Activated CD4-positive, CD25-positive, alpha-beta regulatory T cell (primary cell): ENCODE measurements around the gene PHYKPL.
"Not testable (repeated sequence)": the region's sequence is repeated elsewhere in the genome, so short reads cannot be mapped to it uniquely, and the experiment has no call there.

Experiments
- DNase-seq, 4 experiments: peaks; one replicate each; lab custom pipeline; 2025; lab: John Stamatoyannopoulos, UW

Gene PHYKPL

DNA sequence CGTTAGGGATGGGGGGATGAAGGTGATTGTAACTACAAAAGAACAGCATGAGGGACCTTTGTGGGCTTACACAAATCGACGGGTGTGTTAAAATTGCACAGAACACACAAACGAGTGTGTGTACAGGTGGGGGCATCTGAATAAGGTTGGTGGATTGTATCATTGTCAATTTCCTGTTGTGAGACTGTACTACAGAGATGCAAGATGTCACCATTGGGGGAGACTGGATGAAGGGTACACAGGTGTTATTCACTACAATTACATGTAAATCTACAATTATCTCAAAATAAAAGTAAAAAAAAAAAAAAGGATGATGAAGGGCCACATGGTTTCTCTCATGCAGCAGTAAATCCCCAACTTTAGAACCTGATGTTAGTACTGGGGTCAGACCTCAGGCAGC, 31.4 kb upstream of the PHYKPL start:
- DNase-seq, result no peak

DNA sequence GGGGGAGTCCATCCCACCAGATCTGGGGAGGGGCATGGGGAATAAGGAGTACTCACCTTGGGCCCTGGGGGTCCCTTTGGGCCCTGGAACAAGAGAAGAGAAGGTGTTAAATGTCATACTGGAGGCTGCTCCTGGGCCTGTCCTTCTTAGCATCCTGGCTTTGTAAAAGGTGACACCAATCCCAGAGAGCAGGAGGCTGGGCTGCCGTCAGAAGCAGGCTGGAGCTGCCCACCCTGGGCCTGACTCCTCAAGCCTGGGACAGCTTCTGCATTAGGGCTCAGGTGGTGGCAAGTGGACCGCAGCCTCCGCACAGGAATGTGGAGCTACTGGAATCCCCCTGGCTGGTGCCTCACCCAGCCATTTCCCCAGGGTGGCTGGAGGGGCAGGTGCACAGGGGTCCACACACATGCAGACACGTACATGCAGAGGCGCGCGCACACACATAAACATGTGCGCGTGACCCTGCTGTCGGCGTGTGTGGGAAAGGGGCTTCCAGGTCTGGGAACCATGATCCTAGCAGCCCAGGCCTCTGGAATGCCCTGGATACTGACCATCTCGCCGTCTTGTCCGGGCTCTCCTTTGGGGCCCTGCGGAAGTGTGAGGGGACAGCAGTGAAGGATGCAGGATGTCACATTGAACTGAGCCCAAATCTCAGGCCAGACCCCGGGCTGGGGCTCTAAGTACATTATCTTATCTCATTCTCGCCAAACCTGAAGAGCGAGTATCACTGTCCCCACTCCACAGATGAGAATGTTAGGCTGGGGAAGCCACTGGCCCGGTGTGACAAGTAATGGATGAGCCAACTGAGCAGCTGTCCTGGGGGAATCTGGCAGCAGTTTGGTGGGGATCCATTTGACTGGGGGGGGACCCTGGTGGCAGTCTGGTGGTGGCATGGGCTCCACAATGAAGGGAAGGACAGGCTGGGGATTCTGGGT, 29.3 kb upstream of the PHYKPL start:
- DNase-seq, result no peak

DNA sequence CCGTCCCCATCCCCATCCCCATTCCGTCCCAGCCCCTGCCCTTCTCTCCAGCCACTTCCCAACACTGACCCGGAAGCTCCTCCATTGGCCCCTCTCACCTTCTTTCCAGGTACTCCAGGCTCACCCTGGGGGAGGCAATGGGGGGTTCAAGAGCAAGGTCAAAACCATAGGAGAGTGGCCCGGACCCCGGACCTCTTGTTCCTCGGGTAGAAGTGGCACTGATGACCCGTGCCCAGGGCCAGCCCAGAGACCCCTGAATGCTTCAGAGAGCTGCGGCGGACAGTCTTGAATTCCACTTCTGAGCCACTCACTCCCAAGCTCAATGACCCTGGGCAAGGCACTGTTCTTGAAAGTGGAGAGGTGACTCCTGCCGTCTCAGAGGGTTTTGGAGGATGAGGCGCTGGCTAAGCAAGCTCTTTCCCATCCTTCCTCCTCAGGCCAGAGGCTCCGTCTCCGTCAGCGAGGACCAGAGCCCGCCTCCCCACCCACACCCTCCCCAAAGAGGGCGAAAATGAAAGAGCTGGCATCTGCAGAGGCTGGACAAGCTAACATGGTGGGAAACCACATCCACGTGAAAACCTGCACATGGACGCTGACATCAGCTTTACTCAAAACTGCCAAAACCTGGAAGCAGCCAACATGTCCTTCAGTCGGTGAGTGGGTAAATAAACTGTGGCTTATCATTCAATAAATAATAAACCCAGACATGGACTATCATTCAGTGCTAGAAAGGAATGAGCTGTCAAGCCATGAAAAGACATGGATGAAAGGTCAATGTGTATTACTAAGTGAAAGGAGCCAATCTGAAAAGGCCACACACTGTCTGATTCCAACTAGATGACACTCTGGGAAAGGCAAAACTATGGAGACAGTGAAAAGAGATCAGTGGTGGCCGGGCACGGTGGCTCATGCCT, 27.3 kb upstream of the PHYKPL start:
- DNase-seq, result no peak

DNA sequence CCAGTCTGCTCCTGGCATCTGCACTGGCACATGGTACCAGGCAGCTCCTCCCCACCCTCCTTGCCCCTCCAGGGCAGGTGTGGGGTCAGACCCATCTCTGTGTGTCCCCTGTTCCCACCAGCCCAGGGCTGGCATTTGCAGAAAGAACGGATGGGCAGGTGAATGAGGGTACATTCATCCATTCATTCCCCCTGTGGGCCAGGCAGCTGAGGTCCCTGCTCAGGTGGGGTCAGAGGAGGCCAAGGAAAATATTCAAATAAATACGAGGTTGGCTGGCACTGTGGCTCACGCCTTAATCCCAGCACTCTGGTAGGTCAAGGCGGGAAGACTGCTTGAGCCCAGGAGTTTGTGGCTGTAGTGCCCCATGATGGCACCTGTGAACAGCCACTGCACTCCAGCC, 25.0 kb upstream of the PHYKPL start:
- no peak for DNase-seq

DNA sequence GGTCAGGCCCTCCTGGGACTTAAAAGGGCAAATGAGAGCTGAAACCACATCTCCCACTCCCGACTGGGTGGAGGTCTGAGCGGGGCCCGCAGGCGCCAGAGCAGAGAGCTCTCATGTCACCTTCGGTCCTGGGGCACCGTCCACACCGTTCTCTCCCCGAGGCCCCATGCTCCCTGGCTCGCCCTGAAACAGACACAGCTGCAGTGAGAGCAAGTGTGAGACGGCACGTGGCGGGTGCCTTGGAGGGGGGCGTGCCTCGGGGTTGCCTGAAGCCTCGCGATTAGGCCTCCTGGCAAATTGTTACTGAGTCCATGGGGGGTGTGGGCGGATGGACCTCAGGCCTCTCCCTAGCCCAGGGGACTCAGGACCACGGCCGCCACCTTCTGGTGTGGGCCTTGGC, 24.1 kb upstream of the PHYKPL start:
- no peak for DNase-seq

DNA sequence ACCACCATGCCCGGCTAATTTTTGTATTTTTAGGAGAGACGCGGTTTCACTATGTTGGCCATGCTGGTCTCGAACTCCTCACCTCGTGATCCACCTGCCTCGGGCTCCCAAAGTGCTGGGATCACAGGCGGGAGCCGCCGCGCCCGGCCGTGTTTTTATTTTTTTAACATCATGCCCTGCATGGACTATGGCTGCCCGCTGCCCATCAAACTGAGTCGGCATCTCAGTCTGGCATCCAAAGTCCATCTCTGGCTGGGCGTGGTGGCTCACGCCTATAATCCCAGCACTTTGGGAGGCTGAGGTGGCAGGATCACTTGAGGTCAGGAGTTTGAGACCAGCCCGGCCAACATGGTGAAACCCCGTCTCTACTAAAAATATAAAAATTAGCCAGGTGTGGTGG, 21.0 kb upstream of the PHYKPL start:
- not testable (repeated sequence) for DNase-seq

DNA sequence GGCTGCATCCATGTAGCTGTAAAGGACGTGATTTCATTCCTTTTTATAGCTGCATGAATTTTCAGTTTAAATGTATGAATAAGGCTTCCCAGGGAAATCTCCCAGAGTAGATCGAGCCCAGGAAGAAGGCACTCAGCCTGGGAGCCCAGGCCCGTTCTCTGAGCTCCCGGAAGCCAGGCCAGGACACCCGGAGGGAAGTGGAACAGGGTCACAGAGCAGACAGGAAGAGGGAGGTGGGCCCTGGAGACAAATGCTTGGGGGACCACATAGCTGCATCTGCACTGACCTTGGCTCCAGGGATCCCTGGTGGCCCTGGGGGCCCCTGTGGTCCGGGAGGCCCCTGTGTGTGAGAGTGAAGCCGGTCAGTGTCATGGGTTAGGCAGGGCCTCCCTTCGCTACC, 19.7 kb upstream of the PHYKPL start:
- DNase-seq, result no peak

DNA sequence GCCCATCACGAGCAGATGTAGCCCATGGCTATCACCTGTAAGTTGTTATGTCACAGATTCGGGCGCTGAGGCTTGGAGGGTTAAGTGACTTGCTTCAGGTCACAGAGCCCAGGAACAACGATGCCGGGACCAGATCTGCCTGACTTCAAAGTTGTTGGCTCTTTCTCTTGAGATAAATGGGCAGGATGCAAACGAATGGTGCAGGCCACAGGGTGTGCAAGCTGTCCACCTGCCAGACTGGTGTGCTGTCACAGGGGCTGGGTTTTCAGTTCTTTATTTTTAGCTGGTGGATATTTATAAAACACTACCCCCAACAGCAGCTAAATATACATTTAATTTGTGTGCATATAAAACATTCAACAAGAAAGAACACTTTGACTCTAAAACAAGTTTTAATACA, 17.7 kb upstream of the PHYKPL start:
- DNase-seq, result no peak

DNA sequence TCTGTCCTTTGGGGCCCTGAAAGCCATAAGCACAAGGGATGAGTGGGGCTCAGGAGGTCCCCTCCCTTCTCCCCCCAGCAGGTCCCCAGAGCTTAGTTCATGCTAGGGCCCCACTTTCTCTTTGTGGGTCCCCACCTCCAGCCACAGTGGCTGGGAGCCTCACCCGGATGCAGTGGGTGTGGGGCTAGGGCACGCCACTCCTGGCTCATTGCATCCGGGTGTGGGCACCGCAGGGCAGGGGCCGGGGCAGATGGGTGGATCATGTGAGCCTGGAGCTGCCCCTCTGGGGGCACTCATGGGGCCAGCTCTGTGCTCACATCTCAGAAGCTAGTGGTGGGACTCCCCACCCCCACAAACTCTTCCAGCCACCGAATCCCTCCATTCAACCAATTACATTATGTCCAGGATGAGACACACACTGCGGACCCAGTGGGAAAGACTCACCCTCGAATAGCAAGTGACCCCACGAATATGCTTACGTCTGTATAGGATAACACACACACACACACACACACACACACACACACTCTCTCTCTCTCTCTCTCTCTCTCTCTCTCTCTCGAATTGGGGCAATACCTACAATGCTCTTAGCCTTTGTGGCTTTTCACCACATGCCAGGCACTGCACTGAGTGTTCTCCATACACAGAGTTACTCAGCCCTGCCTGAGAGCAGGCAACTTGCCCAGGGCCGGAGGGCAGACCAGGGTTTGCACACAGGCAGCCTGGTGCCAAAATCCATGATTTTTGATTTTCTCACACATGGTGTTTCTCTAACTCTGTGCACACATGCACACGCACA, 16.8 kb upstream of the PHYKPL start:
- DNase-seq, result no peak

DNA sequence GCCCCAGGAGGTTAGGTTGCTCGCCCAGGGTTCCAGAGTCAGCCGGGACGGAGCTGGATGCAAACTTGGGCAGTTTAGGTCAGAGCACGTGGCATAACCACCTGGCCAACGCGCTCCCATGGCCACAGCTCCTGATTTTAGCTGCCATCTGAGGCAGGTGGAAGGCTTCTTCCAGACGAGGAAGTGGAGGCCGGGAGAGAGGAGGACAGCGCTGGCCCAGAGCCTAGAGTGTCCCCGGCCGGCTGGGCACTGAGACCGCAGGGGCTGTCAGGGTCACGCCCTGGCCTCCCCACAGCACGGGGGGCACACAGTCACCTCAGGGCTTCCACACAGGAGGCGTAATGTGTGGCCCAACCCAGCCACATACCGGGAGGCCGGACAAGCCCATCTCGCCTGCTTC, 16.1 kb upstream of the PHYKPL start:
- DNase-seq, result no peak

DNA sequence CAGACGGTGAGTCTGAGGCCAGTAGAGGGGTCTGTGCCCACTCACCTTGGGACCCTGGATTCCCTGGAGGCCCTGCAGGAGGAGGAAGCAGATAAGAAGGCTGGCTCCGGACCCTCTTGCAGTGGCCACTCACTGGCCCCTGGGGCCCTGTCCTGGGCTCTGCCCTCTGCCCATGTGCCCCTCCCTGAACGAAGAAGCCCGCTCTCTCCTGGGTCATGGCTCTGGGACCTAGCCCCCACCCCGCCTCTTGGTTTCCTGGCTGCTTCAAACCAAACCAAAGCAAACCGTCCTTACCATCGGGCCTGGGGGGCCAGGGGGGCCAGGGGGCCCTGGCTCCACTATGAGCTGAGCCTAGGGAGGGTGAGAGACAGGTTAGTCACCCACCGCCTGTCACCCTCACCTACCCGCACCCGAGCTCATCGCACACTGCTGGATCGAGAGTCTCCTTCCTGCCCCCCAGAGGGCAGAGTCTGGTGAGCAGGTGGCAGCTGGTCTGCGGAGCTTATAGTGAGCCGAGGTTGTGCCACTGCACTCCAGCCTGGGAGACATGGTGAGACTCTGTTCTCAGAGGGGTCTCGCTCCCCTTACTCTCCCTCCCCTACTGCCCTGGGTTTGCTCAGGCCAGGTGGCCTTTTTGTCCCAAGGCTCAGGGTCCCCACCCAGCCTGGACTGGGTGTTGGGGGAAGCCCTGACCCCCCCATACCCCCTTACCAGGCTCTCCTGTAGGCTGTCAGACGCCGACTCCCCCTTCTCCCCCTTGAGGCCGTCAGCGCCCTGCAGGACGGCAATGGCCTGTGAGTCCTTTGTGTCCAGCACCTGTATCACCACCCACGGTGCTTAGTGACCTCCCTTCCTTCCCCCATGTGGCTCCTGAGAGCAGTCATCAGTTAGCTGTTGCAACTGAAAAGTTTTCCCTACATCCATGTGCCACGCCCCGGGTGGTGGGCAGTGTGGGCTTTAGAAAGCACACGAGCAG, 15.2 kb upstream of the PHYKPL start:
- no peak for DNase-seq

DNA sequence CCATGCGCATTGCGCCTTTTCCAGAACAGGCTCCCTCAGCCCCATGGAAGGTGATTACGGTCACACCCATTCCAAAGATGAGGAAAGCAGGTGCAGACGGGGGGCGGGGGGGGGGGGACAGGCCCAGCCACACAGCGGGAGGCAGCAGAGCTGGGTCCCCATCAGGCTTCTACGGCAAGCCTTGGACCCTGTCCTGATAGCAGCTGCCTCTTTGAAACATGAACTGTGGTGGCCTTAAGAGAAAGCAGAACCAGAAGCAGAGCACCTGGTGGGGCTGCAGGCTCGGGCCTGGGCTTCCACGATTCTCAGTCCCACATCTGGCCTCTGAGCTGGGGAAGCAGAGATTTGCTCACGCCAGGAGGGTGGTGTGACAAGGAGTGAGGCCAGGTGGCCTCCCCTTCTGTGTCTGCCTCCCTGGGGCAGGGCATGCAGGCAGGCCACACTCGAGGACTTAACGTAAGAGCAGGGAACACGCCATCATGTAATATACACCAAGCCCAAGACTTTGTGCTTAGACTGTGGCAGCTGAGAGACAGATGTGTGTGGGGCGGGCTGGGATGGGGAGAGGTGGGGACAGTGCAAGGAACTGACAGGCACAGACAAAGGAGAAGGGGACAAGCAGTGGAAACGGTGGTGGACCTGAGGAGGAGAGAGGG, 14.2 kb upstream of the PHYKPL start:
- no peak for DNase-seq

DNA sequence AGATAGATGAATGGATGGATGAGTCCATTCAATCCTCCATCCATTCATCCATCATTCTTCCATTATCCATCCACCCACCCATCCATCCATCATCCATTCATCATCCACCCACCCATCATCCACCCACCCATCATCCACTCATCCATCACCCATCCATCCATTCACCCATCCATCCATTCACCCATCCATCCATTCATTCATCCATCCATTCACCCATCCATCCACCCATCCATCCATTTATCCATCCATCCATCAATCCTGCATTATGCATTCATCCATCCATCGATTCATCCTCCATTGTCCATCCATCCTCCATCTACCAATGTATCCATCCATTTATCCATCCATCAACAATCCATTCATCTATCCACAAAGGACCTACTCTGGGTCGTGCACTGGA, 12.8 kb upstream of the PHYKPL start:
- DNase-seq, result no peak

DNA sequence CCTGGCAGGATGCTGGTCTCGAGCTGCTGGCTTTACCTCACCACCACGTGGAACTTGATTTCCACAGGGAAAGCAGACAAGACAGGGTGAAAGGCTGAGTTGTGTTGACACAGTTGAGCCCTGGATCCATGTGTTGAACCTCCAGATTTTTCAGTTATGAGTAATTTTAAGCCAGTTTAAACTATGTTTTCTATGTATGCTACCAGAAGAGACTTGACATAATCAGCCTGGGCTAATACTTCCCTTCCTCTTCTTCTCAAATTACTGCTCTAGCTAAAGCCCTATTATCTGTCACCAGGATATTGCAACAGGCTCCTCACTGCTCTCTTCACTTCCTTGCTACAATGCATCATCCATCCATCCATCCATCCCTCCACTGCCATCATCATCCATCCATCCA, 12.0 kb upstream of the PHYKPL start:
- DNase-seq, result no peak

DNA sequence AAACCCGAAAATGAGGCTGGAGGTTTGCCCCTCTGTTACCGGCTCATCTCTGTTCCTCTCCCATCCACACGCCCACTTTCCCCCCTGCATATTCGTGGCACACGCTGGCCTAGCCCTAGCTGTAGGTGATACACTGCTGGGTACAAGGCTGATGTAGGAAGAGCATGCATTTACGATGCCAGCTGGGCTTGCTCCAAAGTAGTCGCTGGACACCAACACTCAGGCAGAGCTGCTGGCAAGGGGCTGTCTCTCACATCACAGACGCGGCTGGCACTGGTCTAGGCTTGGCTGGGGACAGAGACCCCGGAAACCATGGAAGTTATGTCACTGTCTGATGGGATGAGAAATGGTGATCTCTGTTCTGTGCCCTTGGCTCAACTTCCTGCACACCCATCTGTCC, 9.8 kb upstream of the PHYKPL start:
- no peak for DNase-seq

DNA sequence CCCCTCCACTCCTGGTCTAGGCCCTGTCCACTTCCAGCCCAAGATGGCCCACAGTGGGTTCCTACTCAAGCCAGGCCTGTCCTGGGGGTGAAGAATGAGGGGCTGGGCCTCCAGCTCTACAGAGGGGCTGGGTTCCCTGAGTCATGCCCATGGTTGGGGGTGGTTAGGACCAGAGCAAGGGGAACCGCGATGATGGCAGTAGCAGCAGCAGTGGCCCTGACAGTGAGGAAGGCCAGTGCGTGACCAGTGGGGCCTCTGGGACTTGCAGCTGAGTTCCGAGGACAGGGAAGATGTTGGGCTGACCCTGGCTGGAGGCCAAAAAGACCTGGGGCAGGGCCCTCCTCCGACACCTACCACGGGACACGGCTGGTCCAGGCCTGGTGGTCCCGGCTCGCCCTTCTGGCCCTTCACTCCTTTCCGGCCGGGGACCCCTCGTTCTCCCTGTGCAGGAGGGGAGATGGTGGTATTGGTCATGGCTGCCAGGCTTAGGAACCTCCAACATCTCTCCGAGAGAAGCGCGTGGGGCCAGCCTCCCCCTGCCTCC, 9.2 kb upstream of the PHYKPL start:
- no peak for DNase-seq

DNA sequence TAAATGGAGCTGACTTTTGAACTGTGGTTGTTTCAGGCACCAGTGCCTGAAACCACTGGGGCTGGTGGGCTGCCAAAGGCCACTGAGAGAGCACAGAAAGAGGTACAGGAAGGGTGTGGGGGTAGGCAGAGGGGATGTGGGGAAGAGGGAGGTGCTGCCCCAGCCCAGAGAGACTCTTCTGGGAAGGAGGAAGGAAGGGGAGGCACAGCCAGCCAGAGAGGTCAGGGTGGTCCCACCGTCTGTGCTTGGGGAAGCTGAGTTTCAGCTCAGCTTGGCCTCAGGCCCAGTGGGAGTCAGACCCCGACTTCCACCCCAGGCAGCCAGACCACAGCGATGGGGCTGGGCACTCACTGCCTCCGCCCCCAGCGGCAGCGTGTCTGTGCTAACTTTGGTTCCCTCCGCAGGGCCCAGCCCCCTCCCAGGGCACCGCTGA, 8.6 kb upstream of the PHYKPL start:
- DNase-seq, result no peak

DNA sequence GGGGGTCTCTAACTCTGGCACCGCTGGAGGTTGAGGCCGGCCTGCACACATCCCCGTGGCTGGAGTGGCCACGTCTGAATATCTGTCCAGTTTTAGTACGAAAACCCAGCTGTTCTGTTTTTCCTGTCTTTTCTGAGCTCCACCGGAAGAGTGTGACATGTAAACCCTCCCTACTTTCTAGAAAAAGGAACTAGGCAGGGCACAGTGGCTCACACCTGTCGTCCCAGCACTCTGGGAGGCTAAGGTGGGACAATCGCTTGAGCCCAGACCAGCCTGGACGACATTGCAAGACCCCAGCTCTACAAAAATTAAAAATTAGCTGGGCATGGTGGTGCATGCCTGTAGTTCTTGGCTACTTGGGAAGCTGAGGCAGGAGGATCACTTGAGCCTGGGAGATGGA, 8.2 kb upstream of the PHYKPL start:
- DNase-seq, result no peak

DNA sequence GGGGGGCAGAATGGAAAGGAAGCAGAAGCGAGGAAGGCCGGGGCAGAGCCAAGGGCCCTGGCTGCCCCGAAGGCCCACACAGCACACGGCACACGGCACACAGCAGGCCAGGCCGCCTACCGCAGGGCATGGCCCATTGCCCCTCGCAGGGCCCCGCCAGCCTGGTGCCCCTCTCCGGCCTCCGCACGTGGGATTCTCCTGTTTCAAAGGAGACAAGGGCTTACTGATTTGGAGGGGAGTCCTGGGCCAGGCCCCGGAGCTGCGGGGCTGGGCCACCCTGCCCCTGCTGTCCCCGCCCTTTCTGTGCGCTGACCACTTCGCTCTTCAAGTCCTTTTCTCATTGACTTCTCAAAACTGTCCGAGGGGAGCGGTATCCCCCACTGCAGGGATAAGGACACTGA, 7.7 kb upstream of the PHYKPL start:
- DNase-seq, result no peak
